H1 (cell line): ENCODE measurements around the gene KCNE1. TPM values are rescaled to one million over a fixed set of nuclear protein-coding genes. Genes with fewer than 3 reads are reported as not detected.

Experiments
- CTCF ChIA-PET: fragments of 300-600 bp; sonication (Branson Sonifier 250); formaldehyde crosslinking; loops from one replicate; lab custom pipeline; 2021; ENCODE audit not compliant: partially characterized antibody; lab: Charles Lee
- POLR2A ChIA-PET: fragments of 300-600 bp; sonication (Branson Sonifier 250); formaldehyde crosslinking; loops from one replicate; lab custom pipeline; 2021; ENCODE audit warnings: inconsistent platforms; ENCODE audit not compliant: partially characterized antibody; lab: Charles Lee
- DNase-seq, 2 experiments: peaks; one replicate each; pipeline versions ENCODE4 v3.0.0 to v3.0.0-alpha.2; 2010 to 2022; ENCODE audit warnings: low spot score in 2 of 2, low read depth in 1 of 2, mixed read lengths in 1 of 2
- FAIRE-seq: peaks from 2 replicates; lab custom pipeline; 2011; peaks lifted over from hg19 to GRCh38; lab: Jason Lieb, UNC
- H2AFZ ChIP-seq: 2 replicates; pipeline ENCODE4 v1.8.1; 2012; ENCODE audit warnings: low read length, inconsistent platforms
- H2AK5ac ChIP-seq: 2 replicates; pipeline ENCODE4 v1.6.1; 2013; ENCODE audit warnings: low read depth, low read length
- H2BK120ac ChIP-seq: replicated peaks from 2 replicates; pipeline ENCODE3; 2013; ENCODE audit warnings: low read depth, low read length, inconsistent platforms
- H2BK12ac ChIP-seq: 2 replicates; pipeline ENCODE4 v1.6.1; 2013; ENCODE audit warnings: low read depth, low read length
- H2BK15ac ChIP-seq: 2 replicates; pipeline ENCODE4 v1.6.1; 2013; ENCODE audit warnings: low read length
- H2BK20ac ChIP-seq: 2 replicates; pipeline ENCODE4 v1.6.1; 2013; ENCODE audit warnings: low read length
- H2BK5ac ChIP-seq: 2 replicates; pipeline ENCODE4 v1.6.1; 2013; ENCODE audit warnings: low read depth, low read length
- H3K14ac ChIP-seq: 2 replicates; pipeline ENCODE4 v1.6.1; 2013; ENCODE audit warnings: inconsistent platforms; ENCODE audit not compliant: insufficient read length
- H3K18ac ChIP-seq: 2 replicates; pipeline ENCODE4 v1.6.1; 2013; ENCODE audit warnings: low read length; ENCODE audit errors: extremely low read depth
- H3K23ac ChIP-seq: 2 replicates; pipeline ENCODE4 v1.6.1; 2013; ENCODE audit warnings: inconsistent platforms; ENCODE audit not compliant: insufficient read length
- H3K23me2 ChIP-seq: 2 replicates; pipeline ENCODE4 v1.6.1; 2013; ENCODE audit warnings: low read depth, low read length
- H3K27ac ChIP-seq: 2 replicates; pipeline ENCODE4 v1.6.1; 2011; ENCODE audit warnings: low read depth, low read length, inconsistent platforms
- H3K27me3 ChIP-seq, 4 experiments: replicated peaks in 1 of 4; 1 replicate in 1 of 4; 2 replicates in 3 of 4; pipeline versions ENCODE4 v1.6.1 to v1.8.1; 2011 to 2013; ENCODE audit warnings: low read length in 3 of 4, mild to moderate bottlenecking in 3 of 4, inconsistent platforms in 2 of 4, mixed read lengths in 2 of 4, moderate library complexity in 1 of 4; ENCODE audit not compliant: control insufficient read depth in 3 of 4, insufficient read depth in 3 of 4; ENCODE audit errors: extremely low read depth in 1 of 4
- H3K36me3 ChIP-seq, 4 experiments: 2 replicates each; pipeline versions ENCODE4 v1.6.1 to v1.8.1; 2011 to 2013; ENCODE audit warnings: mild to moderate bottlenecking in 4 of 4, low read length in 3 of 4, moderate library complexity in 2 of 4, control low read depth in 1 of 4, inconsistent platforms in 1 of 4; ENCODE audit not compliant: insufficient read depth in 4 of 4, control insufficient read depth in 2 of 4
- H3K4ac ChIP-seq: replicated peaks from 2 replicates; pipeline ENCODE3; 2013; ENCODE audit warnings: low read length, low read depth, mixed read lengths, inconsistent platforms; ENCODE audit not compliant: insufficient read length
- H3K4me1 ChIP-seq, 4 experiments: replicated peaks in 1 of 4; 1 replicate in 1 of 4; 2 replicates in 3 of 4; pipeline versions ENCODE4 v1.6.1 to v1.8.1; 2011 to 2013; ENCODE audit warnings: low read length in 3 of 4, inconsistent platforms in 2 of 4, mixed read lengths in 1 of 4; ENCODE audit not compliant: insufficient read depth in 4 of 4, control insufficient read depth in 3 of 4
- H3K4me2 ChIP-seq, 2 experiments: 2 replicates each; pipeline versions ENCODE4 v1.6.1 to v1.8.1; 2011 to 2013; ENCODE audit warnings: low read depth in 2 of 2, low read length in 2 of 2, control low read depth in 1 of 2, inconsistent platforms in 1 of 2, mild to moderate bottlenecking in 1 of 2; ENCODE audit not compliant: insufficient read depth in 1 of 2
- H3K4me3 ChIP-seq, 4 experiments: fragments of 200-600, 300-600 bp in 1 of 4; sonication (generic), shearing (Covaris generic), sonication (Bioruptor Twin) in 1 of 4; 2 replicates each; pipeline versions ENCODE4 v1.5.1 to v1.8.1; 2011 to 2016; ENCODE audit warnings: low read length in 4 of 4, low read depth in 3 of 4, control low read depth in 2 of 4, inconsistent platforms in 2 of 4, mild to moderate bottlenecking in 2 of 4, mixed read lengths in 1 of 4, moderate library complexity in 1 of 4; ENCODE audit not compliant: insufficient read depth in 2 of 4; ENCODE audit errors: extremely low read depth in 1 of 4
- H3K56ac ChIP-seq: replicated peaks from 2 replicates; pipeline ENCODE3; 2013; ENCODE audit warnings: low read depth, mild to moderate bottlenecking, mixed read lengths, low read length, inconsistent platforms; ENCODE audit not compliant: insufficient read length
- H3K79me1 ChIP-seq: 2 replicates; pipeline ENCODE4 v1.6.1; 2013; ENCODE audit warnings: low read depth, low read length, control low read depth
- H3K79me2 ChIP-seq, 2 experiments: 2 replicates each; pipeline versions ENCODE4 v1.6.1 to v1.8.1; 2012 to 2013; ENCODE audit warnings: low read length in 2 of 2, mild to moderate bottlenecking in 2 of 2, inconsistent platforms in 1 of 2; ENCODE audit not compliant: insufficient read depth in 2 of 2, control insufficient read depth in 1 of 2
- H3K9ac ChIP-seq, 4 experiments: replicated peaks in 1 of 4; 1 replicate in 1 of 4; 2 replicates in 3 of 4; pipeline versions ENCODE4 v1.6.1 to v1.8.1; 2011 to 2013; ENCODE audit warnings: low read depth in 3 of 4, low read length in 3 of 4, control low read depth in 2 of 4, mild to moderate bottlenecking in 2 of 4, moderate library complexity in 2 of 4, inconsistent platforms in 1 of 4; ENCODE audit errors: extremely low read depth in 1 of 4
- H3K9me3 ChIP-seq, 2 experiments: 2 replicates each; pipeline versions ENCODE4 v1.6.1 to v1.8.1; 2012 to 2013; ENCODE audit warnings: mild to moderate bottlenecking in 2 of 2, moderate library complexity in 2 of 2, control low read depth in 1 of 2, inconsistent platforms in 1 of 2, low read depth in 1 of 2, low read length in 1 of 2, mixed read lengths in 1 of 2; ENCODE audit not compliant: insufficient read depth in 2 of 2
- H4K20me1 ChIP-seq, 2 experiments: replicated peaks in 1 of 2; 2 replicates each; pipeline versions ENCODE3 to v1.8.1; 2011 to 2013; ENCODE audit warnings: inconsistent platforms in 2 of 2, low read length in 2 of 2, mild to moderate bottlenecking in 1 of 2; ENCODE audit not compliant: insufficient read depth in 2 of 2, control insufficient read depth in 1 of 2
- H4K5ac ChIP-seq: 2 replicates; pipeline ENCODE4 v1.6.1; 2013; ENCODE audit warnings: low read length, low read depth, mixed read lengths, inconsistent platforms; ENCODE audit not compliant: insufficient read length
- H4K8ac ChIP-seq: 2 replicates; pipeline ENCODE4 v1.8.0; 2013; ENCODE audit warnings: mild to moderate bottlenecking, moderate library complexity, low read length, inconsistent platforms; ENCODE audit not compliant: insufficient read depth; ENCODE audit errors: extremely low read depth
- H4K91ac ChIP-seq: replicated peaks from 2 replicates; pipeline ENCODE3; 2013; ENCODE audit warnings: low read length, mixed read lengths, inconsistent platforms; ENCODE audit not compliant: insufficient read length
- BCL11A ChIP-seq, 2 experiments: IDR thresholded peaks; one replicate each; pipeline ENCODE4 v1.6.1; 2011; ENCODE audit warnings: low read depth in 2 of 2, low read length in 2 of 2, mild to moderate bottlenecking in 2 of 2
- EGR1 ChIP-seq: IDR thresholded peaks from 2 replicates; pipeline ENCODE4 v1.6.1; 2011; ENCODE audit warnings: low read depth, low read length, borderline replicate concordance
- MAFK ChIP-seq: IDR thresholded peaks from 2 replicates; pipeline ENCODE4 v1.6.1; 2012; ENCODE audit warnings: low read depth, mild to moderate bottlenecking, improper control_type of control experiment, low read length
- RBBP5 ChIP-seq: IDR thresholded peaks from 2 replicates; pipeline ENCODE4 v1.7.1; 2012; ENCODE audit warnings: low read depth, mild to moderate bottlenecking, inconsistent platforms, low read length, moderate library complexity, borderline replicate concordance
- WGBS, 2 experiments: shearing (Covaris generic) in 1 of 2; methylation state at CpG; one replicate each; pipeline versions ENCODE4 v1.1.6 to v1.1.7; 2013 to 2015; ENCODE audit warnings: low lambda C conversion rate in 2 of 2, mixed read lengths in 2 of 2, inconsistent platforms in 1 of 2, low coverage in 1 of 2, missing lambda C conversion rate in 1 of 2; ENCODE audit not compliant: insufficient replicate concordance in 2 of 2, insufficient coverage in 1 of 2, insufficient read length in 1 of 2; ENCODE audit errors: extremely low coverage in 1 of 2, missing lambda C conversion rate in 1 of 2; 5-methylcytosine and 5-hydroxymethylcytosine counted together
- polyA plus RNA-seq, 7 experiments: library from polyadenylated mRNA; depleted of rRNA in 3 of 7; stranded (reverse) in 5 of 7; unstranded in 2 of 7; fragments of >200 nt in 5 of 7; fragments of 200-250 nt in 2 of 7; gene quantifications; 1 replicate in 5 of 7; 2 replicates in 1 of 7; 4 replicates in 1 of 7; pipeline versions ENCODE4 v1.2.1 to v1.2.3, GENCODE V29; 2011 to 2013; ENCODE audit warnings: missing spikeins in 2 of 7, mixed read lengths in 2 of 7
- total RNA-seq: library from RNA; stranded (reverse); fragmentation: NEBNext Ultra II Directional; extraction: Animal tissue kit (Norgen Biotek cat#: 25700); gene quantifications from 2 replicates; pipeline ENCODE4 v1.2.1, GENCODE V29; 2021

The KCNE1 gene
- total and polyA plus RNA-seq, 2 of the 8 experiments (the other 6 are each of a cell fraction or from before 2014, with no cell fraction given), result 0.08 to 0.28 TPM

DNA sequence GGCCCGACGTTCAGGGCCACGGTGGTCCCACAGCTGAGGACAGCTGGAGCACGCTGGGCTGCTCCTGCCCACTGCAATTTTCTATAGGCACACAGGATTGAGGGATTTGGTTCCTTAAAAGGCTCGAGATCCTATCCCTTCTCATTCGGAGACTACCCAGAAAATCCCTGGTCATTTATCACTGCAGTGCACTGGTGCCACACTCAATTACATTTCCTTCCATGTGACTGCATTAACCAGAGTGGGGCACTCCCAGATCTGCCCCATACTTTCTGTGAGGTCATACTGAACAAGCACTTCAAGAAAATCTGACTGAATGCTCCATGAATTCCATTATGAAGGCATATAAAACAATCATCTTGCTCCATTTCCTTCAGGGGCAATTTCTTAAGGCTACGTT, 49.8 kb upstream of the KCNE1 start:
- no peak overlapping the region for H4K5ac ChIP-seq
- H3K9me3 ChIP-seq, result no peaks in the 10 kb centered on the region
- H4K91ac ChIP-seq, result no peak overlapping the region
- no peak overlapping the region for H2BK15ac ChIP-seq
- no peak overlapping the region for H3K9ac ChIP-seq
- ChIA-PET CTCF (interaction anchor here (0.7 to 1.0 kb wide), 3 partner anchors 18 to 37 kb away, joined by 3 read pairs; no protein-coding TSS in a partner anchor), POLR2A (no interaction called here)
- no peaks in the 10 kb centered on the region for H3K36me3 ChIP-seq
- no peak overlapping the region for H3K27ac ChIP-seq
- no peak overlapping the region for H3K4me2 ChIP-seq
- no peak overlapping the region for H3K4me3 ChIP-seq
- H2BK120ac ChIP-seq, result no peak overlapping the region
- H3K27me3 ChIP-seq, result no peaks in the 10 kb centered on the region
- no peak overlapping the region for H2BK12ac ChIP-seq
- H2AK5ac ChIP-seq, result no peak overlapping the region
- DNase-seq (no peak), FAIRE-seq (no peak)
- no peak overlapping the region for H3K56ac ChIP-seq
- no peak overlapping the region for H2BK20ac ChIP-seq
- no peak overlapping the region for H3K14ac ChIP-seq
- no peaks in the 10 kb centered on the region for H4K20me1 ChIP-seq
- WGBS, 2 experiments, result 93% methylated on average over 7 of the region's 7 CpGs; no CpG with 5 or more reads in 1 of the 2 experiments
- no peaks in the 10 kb centered on the region for H3K23me2 ChIP-seq
- H2BK5ac ChIP-seq, result no peak overlapping the region
- H4K8ac ChIP-seq, result no peak overlapping the region
- no peaks in the 10 kb centered on the region for H3K79me1 ChIP-seq
- H3K18ac ChIP-seq, result no peak overlapping the region
- H3K4ac ChIP-seq, result no peak overlapping the region
- no peaks in the 10 kb centered on the region for H3K4me1 ChIP-seq
- no peak overlapping the region for H2AFZ ChIP-seq
- H3K23ac ChIP-seq, result no peak overlapping the region
- H3K79me2 ChIP-seq, result no peaks in the 10 kb centered on the region
- TF ChIP-seq RBBP5 (no peak), EGR1 (no peak), BCL11A (IDR thresholded peaks at IDR 0.05; ENCODE audit: low read depth in 2 of 2, low read length in 2 of 2) (no peak), MAFK (no peak)
